IPS DF 4.7 (cell line): ENCODE data around the gene NLRP13.
"Not testable (repeated sequence)": the region's sequence is repeated elsewhere in the genome, so short reads cannot be mapped to it uniquely, and the experiment has no call there.

Experiments used
- DNase-seq: peaks from one replicate; pipeline ENCODE4 v3.0.0-alpha.2; 2013; ENCODE audit warnings: low spot score; ENCODE audit errors: extremely low read depth

The NLRP13 gene

GRCh38 chr19:55931936-55932386 lies at the start of gene NLRP13:
NLRP13 (minus strand) TSS chr19:55932336; CDS start chr19:55932311, 25 bp downstream.
- no peak for DNase-seq

GRCh38 chr19:55980415-55980814 lies 48.3 kb upstream of the NLRP13 start:
- no peak for DNase-seq

GRCh38 chr19:55973982-55974381 lies 41.8 kb upstream of the NLRP13 start:
- DNase-seq, result no peak

GRCh38 chr19:55962186-55962585 lies 30.1 kb upstream of the NLRP13 start:
- no peak for DNase-seq

GRCh38 chr19:55959996-55960675 lies 28.0 kb upstream of the NLRP13 start:
- DNase-seq, result no peak

GRCh38 chr19:55958356-55958755 lies 26.2 kb upstream of the NLRP13 start:
- no peak for DNase-seq

GRCh38 chr19:55956431-55956830 lies 24.3 kb upstream of the NLRP13 start:
- no peak for DNase-seq

- not testable (repeated sequence) for DNase-seq
Observed at GRCh38 chr19:55950566-55950965, 18.4 kb upstream of the NLRP13 start.

GRCh38 chr19:55947532-55947931 lies 15.4 kb upstream of the NLRP13 start, which contains the start of gene NLRP8:
NLRP8 (plus strand) TSS chr19:55947832.
- DNase-seq, result no peak

- no peak for DNase-seq
Observed at GRCh38 chr19:55940306-55940705, 8.2 kb upstream of the NLRP13 start.

- DNase-seq, result no peak
Observed at GRCh38 chr19:55939206-55939605, 7.1 kb upstream of the NLRP13 start.

- DNase-seq, result no peak
Observed at GRCh38 chr19:55935206-55935605, 3.1 kb upstream of the NLRP13 start.

- no peak for DNase-seq
Observed at GRCh38 chr19:55930996-55931515, 1.1 kb downstream of the NLRP13 start.

GRCh38 chr19:55929258-55929657 lies 2.9 kb downstream of the NLRP13 start:
- not testable (repeated sequence) for DNase-seq

- no peak for DNase-seq
Observed at GRCh38 chr19:55927991-55928390, 4.1 kb downstream of the NLRP13 start.

- DNase-seq, result no peak
Observed at GRCh38 chr19:55923556-55923955, 8.6 kb downstream of the NLRP13 start.

- DNase-seq, result no peak
Observed at GRCh38 chr19:55913643-55914268, 18.4 kb downstream of the NLRP13 start.

- no peak for DNase-seq
Observed at GRCh38 chr19:55912916-55913315, 19.2 kb downstream of the NLRP13 start.

GRCh38 chr19:55909801-55910200 lies 22.3 kb downstream of the NLRP13 start:
- DNase-seq, result no peak

- no peak for DNase-seq
Observed at GRCh38 chr19:55907746-55908145, 24.4 kb downstream of the NLRP13 start.

GRCh38 chr19:55907286-55907685 lies 24.9 kb downstream of the NLRP13 start:
- DNase-seq, result no peak

- DNase-seq, result no peak
Observed at GRCh38 chr19:55902080-55902751, 29.9 kb downstream of the NLRP13 start.
